Liver (tissue), 3 donors: ENCODE data around the gene PTPN2.

Source experiments
- CTCF ChIP-seq: fragments of 150-350 bp; IDR thresholded peaks from 2 replicates; pipeline ENCODE4 v1.5.1; 2017; ENCODE audit warnings: improper control_type of control experiment, low read depth, low read length; ENCODE audit not compliant: missing input control
- FOXA1 ChIP-seq: IDR thresholded peaks from 2 replicates; pipeline ENCODE4 v1.6.1; 2016; ENCODE audit warnings: antibody characterized with exemption
- GABPA ChIP-seq, 2 donors: IDR thresholded peaks in 1 of 2; conservative IDR thresholded peaks in 1 of 2; 2 replicates each; pipeline ENCODE4 v1.6.1; 2016; ENCODE audit warnings: antibody characterized with exemption in 2 of 2, mild to moderate bottlenecking in 1 of 2, moderate library complexity in 1 of 2
- RAD21 ChIP-seq, 2 donors: IDR thresholded peaks; 2 replicates each; pipeline ENCODE4 v1.6.1; 2016; ENCODE audit warnings: antibody characterized with exemption in 2 of 2, mild to moderate bottlenecking in 2 of 2
- ZBTB33 ChIP-seq: IDR thresholded peaks from 2 replicates; pipeline ENCODE4 v1.6.1; 2016; ENCODE audit warnings: antibody characterized with exemption
- donor health status: healthy.
- donor health status: healthy.

DNA sequence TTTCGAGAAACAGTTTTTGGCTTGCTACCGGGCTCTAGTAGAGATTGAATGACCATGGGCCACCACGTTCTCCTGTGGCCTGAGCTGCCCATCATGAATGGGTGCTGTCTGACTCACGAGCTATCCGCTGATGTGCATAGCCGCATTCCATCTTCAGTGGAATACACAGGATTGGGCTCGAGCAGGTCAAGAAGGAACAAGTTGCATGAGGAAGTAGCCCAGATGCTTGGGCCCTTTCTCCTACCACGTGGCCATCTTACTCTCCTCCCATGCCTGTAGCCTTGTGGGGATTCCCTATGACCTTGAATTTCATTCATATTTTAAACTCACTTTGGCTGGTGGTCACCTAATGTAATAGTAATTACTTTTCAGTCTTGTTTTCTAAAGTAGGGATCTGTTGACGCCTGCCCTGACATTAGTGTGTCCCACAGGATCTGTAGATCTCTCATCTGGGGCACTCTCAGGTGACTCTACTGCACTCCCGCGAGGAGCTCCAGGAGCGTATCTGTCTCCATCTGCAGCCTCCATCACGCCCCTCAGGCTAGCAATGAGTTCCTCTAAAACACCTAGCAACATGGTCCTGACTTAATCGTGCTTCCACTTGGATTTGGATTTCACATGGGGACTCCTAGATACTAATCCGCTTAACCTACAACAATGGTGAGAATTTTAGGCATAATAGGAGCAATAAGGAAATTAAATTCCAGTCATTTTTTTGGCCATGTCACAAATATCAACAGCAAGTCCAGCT is 113.4 kb downstream of the PTPN2 start:
- no peak for TF ChIP-seq CTCF
- TF ChIP-seq RAD21 (IDR thresholded peaks at IDR 0.05) = no peak
- no peak for TF ChIP-seq ZBTB33
- TF ChIP-seq GABPA (IDR thresholded peaks at IDR 0.05 in 1 of 2, conservative IDR thresholded peaks at IDR 0.05 in 1 of 2) = no peak
- TF ChIP-seq FOXA1 = no peak
